Ishikawa (cell line): ENCODE results near the gene WHRN.

Experiments
- EGR1 ChIP-seq: IDR thresholded peaks from 2 replicates; pipeline ENCODE4 v1.6.1; 2012
- EP300 ChIP-seq: IDR thresholded peaks from 2 replicates; pipeline ENCODE4 v1.6.1; 2012; ENCODE audit warnings: borderline replicate concordance
- FOXM1 ChIP-seq: IDR thresholded peaks from 2 replicates; pipeline ENCODE4 v1.6.1; 2012; ENCODE audit warnings: low read depth, borderline replicate concordance
- MAX ChIP-seq: IDR thresholded peaks from 2 replicates; pipeline ENCODE4 v1.6.1; 2012
- RAD21 ChIP-seq: IDR thresholded peaks from 2 replicates; pipeline ENCODE4 v1.6.1; 2012; ENCODE audit warnings: low read depth
- REST ChIP-seq: IDR thresholded peaks from 2 replicates; pipeline ENCODE4 v1.6.1; 2012; ENCODE audit warnings: low read depth, mild to moderate bottlenecking
- TAF1 ChIP-seq: IDR thresholded peaks from 2 replicates; pipeline ENCODE4 v1.6.1; 2012; ENCODE audit warnings: low read depth, mild to moderate bottlenecking
- TCF12 ChIP-seq: IDR thresholded peaks from 2 replicates; pipeline ENCODE4 v1.6.1; 2012; ENCODE audit warnings: low read depth
- USF1 ChIP-seq: IDR thresholded peaks from 2 replicates; pipeline ENCODE4 v1.6.1; 2012
- YY1 ChIP-seq: IDR thresholded peaks from 2 replicates; pipeline ENCODE4 v1.6.1; 2012; ENCODE audit warnings: low read depth
- ZBTB7A ChIP-seq: IDR thresholded peaks from 2 replicates; pipeline ENCODE4 v1.6.1; 2012; ENCODE audit warnings: low read depth

- TF ChIP-seq REST (no peak), EGR1 (no peak), TAF1 (no peak), ZBTB7A (no peak), RAD21 (no peak), EP300 (no peak), MAX (no peak), FOXM1 (no peak), YY1 (no peak), USF1 (no peak), TCF12 (no peak)
These were observed 45.8 kb downstream of the WHRN start for GRCh38 chr9:114459464-114459863.
